K562 (cell line): ENCODE data around the gene TBX6. TPM values are rescaled to one million over a fixed set of nuclear protein-coding genes. Genes with fewer than 3 reads are reported as not detected.

Experiments used
- ATAC-seq: fragments of 200-7000 bp; cut with Tn5 transposase; 3 replicates; pipeline ENCODE4 v1.9.1; 2020; ENCODE audit warnings: moderate library complexity
- BruUV-seq: library from RNA; stranded (reverse); fragments of 400-500 nt; replicated peaks from 2 replicates; lab custom pipeline; 2021; lab: Mats Ljungman, UMichigan
- CTCF ChIA-PET: fragments of 300-600 bp; formaldehyde crosslinking; extraction: SDS; loops from one replicate; lab custom pipeline; 2021; ENCODE audit warnings: low intra/inter-chr PET ratio; lab: Yijun Ruan, JAX
- POLR2A ChIA-PET: fragments of 300-600, 350-650 bp; sonication (Branson Sonifier 250); formaldehyde crosslinking; extraction: SDS; loops from one replicate; lab custom pipeline; 2021; ENCODE audit warnings: antibody characterized with exemption, inconsistent platforms; lab: Yijun Ruan, JAX
- DNase-seq, 4 experiments: peaks; one replicate each; pipeline versions ENCODE4 v3.0.0 to v3.0.0-alpha.2; 2011 to 2018; ENCODE audit warnings: low spot score in 3 of 4, mixed read lengths in 3 of 4; ENCODE audit errors: extremely low read depth in 1 of 4
- FAIRE-seq: peaks from 2 replicates; lab custom pipeline; 2011; peaks lifted over from hg19 to GRCh38; lab: Jason Lieb, UNC
- H2AFZ ChIP-seq: 2 replicates; pipeline ENCODE4 v1.6.0; 2011; ENCODE audit warnings: low read depth, low read length, control low read depth, inconsistent platforms
- H3K27ac ChIP-seq: fragments of 200-600 bp; 3 replicates; pipeline ENCODE4 v1.8.0; 2011; ENCODE audit warnings: low read depth, mild to moderate bottlenecking, control low read depth, inconsistent platforms, low read length, moderate library complexity, mixed read lengths; ENCODE audit errors: extremely low read depth
- H3K27me3 ChIP-seq, 2 experiments: fragments of 300-600 bp in 1 of 2; 2 replicates in 1 of 2; 3 replicates in 1 of 2; pipeline versions ENCODE4 v1.6.0 to v1.8.0; 2011; ENCODE audit warnings: inconsistent platforms in 2 of 2, low read length in 2 of 2, mild to moderate bottlenecking in 1 of 2, mixed read lengths in 1 of 2, moderate library complexity in 1 of 2; ENCODE audit not compliant: control insufficient read depth in 2 of 2, insufficient read depth in 2 of 2
- H3K36me3 ChIP-seq: fragments of 300-600 bp; 3 replicates; pipeline ENCODE4 v1.8.0; 2011; ENCODE audit warnings: mild to moderate bottlenecking, low read length, inconsistent platforms; ENCODE audit not compliant: control insufficient read depth, insufficient read depth
- H3K4me1 ChIP-seq, 2 experiments: fragments of 200-600 bp in 1 of 2; replicated peaks in 1 of 2; 2 replicates in 1 of 2; 3 replicates in 1 of 2; pipeline versions ENCODE4 v1.5.1 to v1.8.0; 2011; ENCODE audit warnings: inconsistent platforms in 2 of 2, low read length in 2 of 2, mild to moderate bottlenecking in 1 of 2, mixed read lengths in 1 of 2, moderate library complexity in 1 of 2; ENCODE audit not compliant: control insufficient read depth in 2 of 2, insufficient read depth in 2 of 2
- H3K4me2 ChIP-seq: 2 replicates; pipeline ENCODE4 v1.6.1; 2011; ENCODE audit warnings: low read length, control low read depth, inconsistent platforms, mixed read lengths; ENCODE audit not compliant: insufficient read depth
- H3K4me3 ChIP-seq: fragments of 200-600 bp; sonication (generic), shearing (Covaris generic); 2 replicates; pipeline ENCODE4 v1.5.1; 2016; ENCODE audit warnings: control low read depth, inconsistent platforms
- H3K79me2 ChIP-seq: fragments of 200-600 bp; 3 replicates; pipeline ENCODE4 v1.8.0; 2011; ENCODE audit warnings: low read length, inconsistent platforms; ENCODE audit not compliant: control insufficient read depth, insufficient read depth
- H3K9ac ChIP-seq, 2 experiments: 2 replicates each; pipeline versions ENCODE4 v1.6.0 to v1.6.1; 2011; ENCODE audit warnings: low read depth in 2 of 2, low read length in 2 of 2, control low read depth in 1 of 2, inconsistent platforms in 1 of 2, mild to moderate bottlenecking in 1 of 2, mixed read lengths in 1 of 2; ENCODE audit not compliant: insufficient read depth in 1 of 2
- H3K9me1 ChIP-seq: one replicate; pipeline ENCODE4 v1.6.0; 2011; ENCODE audit warnings: inconsistent platforms, mild to moderate bottlenecking, low read length, moderate library complexity; ENCODE audit not compliant: control insufficient read depth, insufficient read depth
- H3K9me3 ChIP-seq: replicated peaks from 2 replicates; pipeline ENCODE4 v1.5.1; 2011; ENCODE audit warnings: low read depth, low read length, inconsistent platforms; ENCODE audit not compliant: control insufficient read depth, insufficient read depth
- H4K20me1 ChIP-seq: replicated peaks from 2 replicates; pipeline ENCODE4 v1.6.1; 2011; ENCODE audit warnings: low read length, inconsistent platforms, mixed read lengths; ENCODE audit not compliant: control insufficient read depth, insufficient read depth
- ARHGAP35 ChIP-seq: fragments of 450-650 bp; IDR thresholded peaks from 2 replicates; pipeline ENCODE4 v1.6.1; 2018; ENCODE audit not compliant: partially characterized antibody
- ATF1 ChIP-seq, 2 experiments: fragments of 450-650 bp in 1 of 2; IDR thresholded peaks; 2 replicates each; pipeline ENCODE4 v1.6.1; 2016; ENCODE audit warnings: missing compliant biosample characterization in 1 of 2, missing genetic modification characterization in 1 of 2
- KHSRP ChIP-seq: fragments of 450-650 bp; IDR thresholded peaks from 2 replicates; pipeline ENCODE4 v1.6.1; 2017
- MCM3 ChIP-seq: fragments of 450-650 bp; IDR thresholded peaks from 2 replicates; pipeline ENCODE4 v1.6.1; 2016
- MTA1 ChIP-seq: fragments of 450-650 bp; IDR thresholded peaks from 2 replicates; pipeline ENCODE4 v1.6.1; 2017; ENCODE audit warnings: borderline replicate concordance
- NFIC ChIP-seq: fragments of 450-650 bp; IDR thresholded peaks from 2 replicates; pipeline ENCODE4 v1.6.1; 2017; ENCODE audit warnings: mild to moderate bottlenecking, inconsistent platforms
- PCBP1 ChIP-seq: fragments of 200-400 bp; formaldehyde crosslinking; IDR thresholded peaks from 2 replicates; pipeline ENCODE4 v1.6.1; 2018; ENCODE audit warnings: mild to moderate bottlenecking, low read depth, low read length; ENCODE audit not compliant: poor library complexity, severe bottlenecking
- POLR2B ChIP-seq: fragments of 450-650 bp; IDR thresholded peaks from 2 replicates; pipeline ENCODE4 v1.6.1; 2018; ENCODE audit warnings: low read depth; ENCODE audit not compliant: partially characterized antibody
- POLR2G ChIP-seq: fragments of 200-400 bp; formaldehyde crosslinking; IDR thresholded peaks from 2 replicates; pipeline ENCODE4 v1.6.1; 2017; ENCODE audit warnings: low read depth, mild to moderate bottlenecking, antibody characterized with exemption, low read length, moderate library complexity
- PTRF ChIP-seq: fragments of 450-650 bp; IDR thresholded peaks from 2 replicates; pipeline ENCODE4 v1.6.1; 2016; ENCODE audit warnings: mild to moderate bottlenecking, missing genetic modification characterization, missing compliant biosample characterization
- SAP30 ChIP-seq: fragments of 200-600 bp; sonication (generic); IDR thresholded peaks from 2 replicates; pipeline ENCODE4 v1.6.1; 2012; ENCODE audit warnings: borderline replicate concordance, low read depth, mild to moderate bottlenecking, moderate library complexity, low read length, control low read depth, inconsistent platforms; ENCODE audit not compliant: insufficient read depth, poor library complexity, severe bottlenecking
- TBP ChIP-seq: optimal IDR thresholded peaks from 2 replicates; pipeline ENCODE3; 2011; ENCODE audit warnings: low read depth, low read length, improper control_type of control experiment
- ZKSCAN1 ChIP-seq: fragments of 150-350 bp; IDR thresholded peaks from 2 replicates; pipeline ENCODE4 v1.6.1; 2016; ENCODE audit warnings: low read depth, low read length
- ZNF165 ChIP-seq: fragments of 250-450 bp; sonication (Bioruptor Pico); IDR thresholded peaks from 2 replicates; pipeline ENCODE4 v1.4.0; 2020; ENCODE audit warnings: borderline replicate concordance
- WGBS: fragments of 100-300 bp; shearing (Covaris generic); methylation state at CpG from one replicate; pipeline ENCODE4 v1.1.6; 2016; ENCODE audit warnings: low coverage, mixed read lengths; ENCODE audit not compliant: insufficient coverage; ENCODE audit errors: missing lambda C conversion rate; 5-methylcytosine and 5-hydroxymethylcytosine counted together
- in situ Hi-C: fragments of 300-500 bp; cut with MboI; formaldehyde crosslinking; loops from 4 replicates; pipeline ENCODE4 v1.15.0; 2018; ENCODE audit warnings: inconsistent platforms, mixed read lengths
- intact Hi-C: fragments of 100-400 bp; cut with micrococcal nuclease; formaldehyde crosslinking; loops from 2 replicates; pipeline ENCODE4 v1.14.2; 2022
- polyA plus RNA-seq, 8 experiments: library from polyadenylated mRNA; depleted of rRNA in 4 of 8; stranded (reverse) in 5 of 8; unstranded in 3 of 8; fragments of >200 nt; fragmentation: Nextera tagmentation in 2 of 8; fragmentation: Illumina TruSeq in 1 of 8; extraction: Ambion mirVana in 2 of 8; extraction: Trizol in 1 of 8; gene quantifications; 2 replicates each; pipeline versions ENCODE4 v1.2.1 to v1.2.3, GENCODE V29; 2011 to 2014; ENCODE audit warnings: inconsistent platforms in 1 of 8, missing spikeins in 1 of 8
- total RNA-seq, 7 experiments: library from RNA; depleted of rRNA in 6 of 7; stranded (reverse); fragments of >200 nt in 6 of 7; fragmentation: Illumina TruSeq in 2 of 7; extraction: Trizol in 2 of 7; gene quantifications; 2 replicates each; pipeline versions ENCODE4 v1.2.1 to v1.2.3, GENCODE V29; 2011 to 2021; ENCODE audit warnings: low replicate concordance in 1 of 7
- TF ChIP-seq, protein P1 (sequence below), 3 experiments: IDR thresholded peaks in 2 of 3; conservative IDR thresholded peaks in 1 of 3; 2 replicates each; pipeline ENCODE4 v1.5.1; 2011 to 2012; ENCODE audit warnings: low read length in 3 of 3, mild to moderate bottlenecking in 3 of 3, control low read depth in 2 of 3, improper control_type of control experiment in 1 of 3, inconsistent platforms in 1 of 3, low read depth in 1 of 3, mixed read lengths in 1 of 3, moderate library complexity in 1 of 3; ENCODE audit not compliant: insufficient read depth in 2 of 3
- TF ChIP-seq, protein P2 (sequence below): sonication (generic); formaldehyde crosslinking; IDR thresholded peaks from 2 replicates; pipeline ENCODE4 v1.8.0; 2022; ENCODE audit warnings: missing genetic modification reagents, mild to moderate bottlenecking, moderate library complexity, borderline replicate concordance

TBX6 gene
- total and polyA plus RNA-seq, 9 of the 15 experiments (the other 6 are each of a cell fraction or from before 2014, with no cell fraction given), result 0.07 to 0.58 (median 0.11) TPM; not detected in 2

DNA sequence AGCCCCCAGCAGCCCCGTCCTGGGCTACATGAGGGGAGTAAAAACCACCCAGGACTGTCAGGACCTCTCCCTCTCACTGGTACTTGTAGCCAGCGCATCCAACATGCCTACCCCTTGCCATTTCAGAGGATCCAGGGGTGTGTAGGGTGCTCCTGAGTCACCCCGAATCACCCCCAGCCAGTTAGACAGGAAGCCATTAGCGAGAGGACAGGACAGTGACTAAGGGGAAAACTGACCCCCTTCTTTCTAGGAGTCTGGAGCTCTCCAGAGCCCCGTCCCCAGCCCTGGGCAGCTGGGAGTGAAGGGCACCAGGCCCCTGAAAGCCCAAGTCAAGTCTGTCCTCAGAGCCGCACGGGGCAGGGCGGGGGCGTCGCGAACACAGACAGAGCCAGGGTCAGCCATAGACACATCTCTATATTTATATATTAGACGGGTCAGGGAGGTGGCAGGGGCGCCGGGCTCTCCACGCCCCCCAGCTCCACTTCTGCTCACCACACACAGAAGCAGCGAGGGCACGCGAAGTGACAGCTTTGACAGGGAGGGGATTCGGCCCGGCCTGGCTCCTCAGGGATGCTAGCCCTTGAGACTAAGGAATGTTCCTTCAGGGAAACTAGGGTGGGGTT is 22.1 kb upstream of the TBX6 start (continued):
- TF ChIP-seq MTA1 (no peak), SAP30 (peak; percentile 8)

DNA sequence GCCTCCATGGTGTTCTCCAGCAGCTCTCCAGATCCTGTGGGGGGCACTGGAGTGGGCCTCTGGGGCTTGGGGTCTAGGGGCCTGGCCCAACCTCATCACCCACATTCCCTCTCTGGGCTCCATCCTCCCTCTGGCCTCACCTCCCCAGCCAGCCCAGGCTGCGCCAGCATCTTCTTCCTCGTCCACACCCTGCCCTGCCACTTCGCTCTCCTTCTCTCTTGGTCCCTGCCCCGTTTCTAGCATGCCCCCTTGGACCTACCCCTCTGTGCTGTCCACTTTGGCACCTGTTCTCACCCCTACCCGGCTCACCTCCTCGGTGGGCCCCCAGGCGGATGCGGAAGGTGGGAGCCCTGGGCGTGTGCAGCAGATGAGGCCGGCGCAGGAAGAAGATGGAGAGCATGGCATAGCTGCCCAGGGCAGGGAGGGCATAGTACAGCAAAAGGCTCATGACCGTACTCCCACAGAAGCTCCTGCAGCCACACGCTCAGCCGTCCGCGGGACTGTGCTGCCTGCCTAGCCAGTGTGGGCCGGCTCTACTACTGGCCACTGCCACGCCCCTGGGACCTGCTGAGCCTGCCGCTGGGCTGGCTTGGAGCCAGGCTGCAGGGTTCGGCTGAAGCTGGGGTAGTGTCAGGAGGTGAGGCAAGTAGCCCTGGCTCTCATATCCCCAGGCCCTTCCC is 21.4 kb upstream of the TBX6 start, which contains the start of gene GDPD3:
TSS of gene GDPD3 (minus strand) at position 507 of the 680 bp plus-strand sequence. CDS start at position 448, 59 bp downstream.
- Histone ChIP-seq H3K79me2 (no peaks in the 10 kb centered on the region), H4K20me1 (no peaks in the 10 kb centered on the region), H3K4me3 (no peak within 1 kb of the TSS), H3K9ac (peak within 1 kb of the TSS in 1 of 2 experiments; percentile 82; a peak in 3 of 4 replicates), H3K27ac (peak within 1 kb of the TSS; percentile 60; the same call in 2 of the 3 replicates), H2AFZ (peak within 1 kb of the TSS; percentile 76), H3K36me3 (peaks cover 16% of the 10 kb centered on the region; the same call in 1 of the 3 replicates), H3K9me1 (peaks cover 6% of the 10 kb centered on the region), H3K9me3 (no peaks in the 10 kb centered on the region), H3K27me3 (no peaks in the 10 kb centered on the region), H3K4me1 (peaks cover 17 to 36% of the 10 kb centered on the region in 2 experiments; a peak in 4 of 5 replicates), H3K4me2 (peak within 1 kb of the TSS; percentile 50)
- intact Hi-C loops, result no loop called here
- DNase-seq (peak; percentile 76 to 88 (median 78)), FAIRE-seq (peak; percentile 88), ATAC-seq (peak; percentile 90)
- CTCF ChIA-PET, result no interaction called here
- no TSS peak for BruUV-seq
- POLR2A ChIA-PET, result interaction anchor here (0.8 to 1.6 kb wide), 4 partner anchors 10 to 48 kb away, joined by 3 to 5 read pairs (median 4); partner anchors contain the start of genes ALDOA and MAPK3
- in situ Hi-C loops, result no loop called here
- 46% methylated on average over 15 of the region's 20 CpGs for WGBS
- no peak for TF ChIP-seq KHSRP
- peak; percentile 15 for TF ChIP-seq PCBP1
- TF ChIP-seq NFIC, result peak; percentile 97
- peak; percentile 37 for TF ChIP-seq ARHGAP35
- no peak for TF ChIP-seq PTRF
- no peak for TF ChIP-seq ZNF165
- TF ChIP-seq TBP, result peak; percentile 21
- TF ChIP-seq ZKSCAN1, result 0 out of 2 replicates have a peak, but pooled peaks have one; percentile 12
- TF ChIP-seq, protein P1, sequence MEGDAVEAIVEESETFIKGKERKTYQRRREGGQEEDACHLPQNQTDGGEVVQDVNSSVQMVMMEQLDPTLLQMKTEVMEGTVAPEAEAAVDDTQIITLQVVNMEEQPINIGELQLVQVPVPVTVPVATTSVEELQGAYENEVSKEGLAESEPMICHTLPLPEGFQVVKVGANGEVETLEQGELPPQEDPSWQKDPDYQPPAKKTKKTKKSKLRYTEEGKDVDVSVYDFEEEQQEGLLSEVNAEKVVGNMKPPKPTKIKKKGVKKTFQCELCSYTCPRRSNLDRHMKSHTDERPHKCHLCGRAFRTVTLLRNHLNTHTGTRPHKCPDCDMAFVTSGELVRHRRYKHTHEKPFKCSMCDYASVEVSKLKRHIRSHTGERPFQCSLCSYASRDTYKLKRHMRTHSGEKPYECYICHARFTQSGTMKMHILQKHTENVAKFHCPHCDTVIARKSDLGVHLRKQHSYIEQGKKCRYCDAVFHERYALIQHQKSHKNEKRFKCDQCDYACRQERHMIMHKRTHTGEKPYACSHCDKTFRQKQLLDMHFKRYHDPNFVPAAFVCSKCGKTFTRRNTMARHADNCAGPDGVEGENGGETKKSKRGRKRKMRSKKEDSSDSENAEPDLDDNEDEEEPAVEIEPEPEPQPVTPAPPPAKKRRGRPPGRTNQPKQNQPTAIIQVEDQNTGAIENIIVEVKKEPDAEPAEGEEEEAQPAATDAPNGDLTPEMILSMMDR (IDR thresholded peaks at IDR 0.05 in 2 of 3, conservative IDR thresholded peaks at IDR 0.05 in 1 of 3; ENCODE audit: insufficient read depth in 2 of 3, low read depth in 1 of 3, low read length in 3 of 3), result 0 out of 6 replicates have a peak, but pooled peaks of 1 of the 3 experiments have one; percentile 16
- TF ChIP-seq SAP30, result peak; percentile 36
- TF ChIP-seq ATF1 (CRISPR knock-in tag; IDR thresholded peaks at IDR 0.05), result no peak
- 0 out of 2 replicates have a peak, but pooled peaks have one; percentile 7 for TF ChIP-seq ATF1 (tag; IDR thresholded peaks at IDR 0.05)
- TF ChIP-seq POLR2B, result peak; percentile 33
- TF ChIP-seq MCM3, result no peak
- TF ChIP-seq, protein P2, sequence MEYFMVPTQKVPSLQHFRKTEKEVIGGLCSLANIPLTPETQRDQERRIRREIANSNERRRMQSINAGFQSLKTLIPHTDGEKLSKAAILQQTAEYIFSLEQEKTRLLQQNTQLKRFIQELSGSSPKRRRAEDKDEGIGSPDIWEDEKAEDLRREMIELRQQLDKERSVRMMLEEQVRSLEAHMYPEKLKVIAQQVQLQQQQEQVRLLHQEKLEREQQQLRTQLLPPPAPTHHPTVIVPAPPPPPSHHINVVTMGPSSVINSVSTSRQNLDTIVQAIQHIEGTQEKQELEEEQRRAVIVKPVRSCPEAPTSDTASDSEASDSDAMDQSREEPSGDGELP (CRISPR knock-in tag), result peak; percentile 43; the same call in 1 of the 2 replicates
- peak; percentile 58 for TF ChIP-seq POLR2G
